ENCODE data around the gene TMEM9B. TPM values are rescaled to one million over a fixed set of nuclear protein-coding genes. Genes with fewer than 3 reads are reported as not detected.

TMEM9B gene
- total and polyA plus RNA-seq, 2 donors (not counting 1 experiment from before 2014, with no cell fraction given), result 15.0 to 30.4 TPM

DNA sequence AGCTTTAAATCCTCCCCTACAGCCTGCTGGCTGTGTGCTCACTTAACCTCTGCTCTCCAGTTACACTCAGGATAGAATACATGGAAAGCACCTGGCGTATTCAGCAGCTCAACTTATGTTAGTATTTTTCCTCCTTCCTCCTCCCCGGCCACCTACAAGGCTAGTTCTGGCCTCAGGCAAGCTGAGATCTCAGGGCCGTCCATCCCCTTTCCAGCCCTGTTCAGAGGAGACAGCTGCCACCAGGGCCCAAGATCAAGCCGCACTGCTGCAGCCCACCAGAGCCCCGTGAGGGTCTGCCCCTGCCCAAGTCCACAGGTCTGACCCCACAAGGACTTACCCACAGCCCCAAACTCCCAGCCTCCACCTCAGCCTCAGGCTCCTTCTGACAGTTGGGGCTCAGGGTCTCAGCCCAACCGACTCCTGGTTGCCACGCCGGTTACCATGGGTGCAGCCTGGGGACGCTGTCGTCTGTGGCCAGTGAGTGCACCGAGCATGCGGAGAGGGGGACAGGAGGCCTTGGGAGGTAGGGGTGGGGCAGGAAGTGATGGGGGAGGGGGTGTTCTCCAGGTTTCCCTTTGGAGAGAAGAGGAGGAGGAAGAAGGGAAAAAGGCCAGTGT lies 31.6 kb downstream of the TMEM9B start, which contains the start of gene C11orf16:
TSS of gene C11orf16 (minus strand) at position 384 of the 617 bp plus-strand sequence. CDS start 639 bp downstream, outside the sequence.
- Histone ChIP-seq H3K79me2 (ENCODE audit: control insufficient read depth, insufficient read depth, low read length) (no peaks in the 10 kb centered on the region), H3K27ac (ENCODE audit: low read length in 2 of 2) (no peak within 1 kb of the TSS), H3K4me1 (ENCODE audit: control insufficient read depth in 2 of 2, insufficient read depth in 2 of 2, low read length in 2 of 2) (no peaks in the 10 kb centered on the region), H2AFZ (ENCODE audit: insufficient read depth, low read depth, low read length, poor library complexity, severe bottlenecking) (no peak within 1 kb of the TSS), H3K9me3 (ENCODE audit: control extremely low read depth in 1 of 3, control insufficient read depth in 2 of 3, insufficient read depth in 1 of 3, low read length in 2 of 3) (no peaks in the 10 kb centered on the region), H3K9ac (ENCODE audit: low read length) (no peak within 1 kb of the TSS), H3K4me3 (ENCODE audit: control extremely low read depth in 1 of 5, extremely low read depth in 1 of 5, insufficient read depth in 1 of 5, low read depth in 2 of 5, low read length in 4 of 5) (no peak within 1 kb of the TSS), H3K27me3 (replicated peaks in 1 of 4; ENCODE audit: control extremely low read depth in 1 of 4, control insufficient read depth in 3 of 4, insufficient read depth in 4 of 4, low read length in 3 of 4) (no peaks in the 10 kb centered on the region), H3K4me2 (replicated peaks; ENCODE audit: low read depth, low read length, poor library complexity, severe bottlenecking) (no peak within 1 kb of the TSS), H3K36me3 (replicated peaks in 1 of 2; ENCODE audit: control extremely low read depth in 1 of 2, control insufficient read depth in 1 of 2, extremely low read depth in 1 of 2, insufficient read depth in 2 of 2, low read length in 1 of 2) (no peaks in the 10 kb centered on the region), H4K20me1 (ENCODE audit: control insufficient read depth, insufficient read depth, low read length, poor library complexity, severe bottlenecking) (no peaks in the 10 kb centered on the region)
- DNase-seq, result no peak
- intact Hi-C loops (cut with micrococcal nuclease), result no loop called here
- Mint-ChIP-seq H3K4me1 (peaks cover 3% of the 10 kb centered on the region), H3K9me3 (ENCODE audit: insufficient read depth) (no peaks in the 10 kb centered on the region), H3K4me3 (no peak within 1 kb of the TSS), H3K27ac (no peak within 1 kb of the TSS), H3K27me3 (no peaks in the 10 kb centered on the region)
- 92% methylated on average over 12 of the region's 12 CpGs for WGBS (ENCODE audit: insufficient coverage)
- no peak for ATAC-seq (ENCODE audit: low read depth)
- POLR2A ChIA-PET, result no interaction called here
- no peak for TF ChIP-seq EZH2 (IDR thresholded peaks at IDR 0.05; ENCODE audit: borderline replicate concordance, insufficient read depth, low read depth, low read length, poor library complexity, severe bottlenecking)
- TF ChIP-seq, protein P1, sequence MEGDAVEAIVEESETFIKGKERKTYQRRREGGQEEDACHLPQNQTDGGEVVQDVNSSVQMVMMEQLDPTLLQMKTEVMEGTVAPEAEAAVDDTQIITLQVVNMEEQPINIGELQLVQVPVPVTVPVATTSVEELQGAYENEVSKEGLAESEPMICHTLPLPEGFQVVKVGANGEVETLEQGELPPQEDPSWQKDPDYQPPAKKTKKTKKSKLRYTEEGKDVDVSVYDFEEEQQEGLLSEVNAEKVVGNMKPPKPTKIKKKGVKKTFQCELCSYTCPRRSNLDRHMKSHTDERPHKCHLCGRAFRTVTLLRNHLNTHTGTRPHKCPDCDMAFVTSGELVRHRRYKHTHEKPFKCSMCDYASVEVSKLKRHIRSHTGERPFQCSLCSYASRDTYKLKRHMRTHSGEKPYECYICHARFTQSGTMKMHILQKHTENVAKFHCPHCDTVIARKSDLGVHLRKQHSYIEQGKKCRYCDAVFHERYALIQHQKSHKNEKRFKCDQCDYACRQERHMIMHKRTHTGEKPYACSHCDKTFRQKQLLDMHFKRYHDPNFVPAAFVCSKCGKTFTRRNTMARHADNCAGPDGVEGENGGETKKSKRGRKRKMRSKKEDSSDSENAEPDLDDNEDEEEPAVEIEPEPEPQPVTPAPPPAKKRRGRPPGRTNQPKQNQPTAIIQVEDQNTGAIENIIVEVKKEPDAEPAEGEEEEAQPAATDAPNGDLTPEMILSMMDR (IDR thresholded peaks at IDR 0.05), result no peak
- CTCF ChIA-PET, result interaction anchor here (0.5 to 2.5 kb wide), 2 partner anchors 18 to 64 kb away, joined by 3 to 8 read pairs; no protein-coding TSS in a partner anchor

DNA sequence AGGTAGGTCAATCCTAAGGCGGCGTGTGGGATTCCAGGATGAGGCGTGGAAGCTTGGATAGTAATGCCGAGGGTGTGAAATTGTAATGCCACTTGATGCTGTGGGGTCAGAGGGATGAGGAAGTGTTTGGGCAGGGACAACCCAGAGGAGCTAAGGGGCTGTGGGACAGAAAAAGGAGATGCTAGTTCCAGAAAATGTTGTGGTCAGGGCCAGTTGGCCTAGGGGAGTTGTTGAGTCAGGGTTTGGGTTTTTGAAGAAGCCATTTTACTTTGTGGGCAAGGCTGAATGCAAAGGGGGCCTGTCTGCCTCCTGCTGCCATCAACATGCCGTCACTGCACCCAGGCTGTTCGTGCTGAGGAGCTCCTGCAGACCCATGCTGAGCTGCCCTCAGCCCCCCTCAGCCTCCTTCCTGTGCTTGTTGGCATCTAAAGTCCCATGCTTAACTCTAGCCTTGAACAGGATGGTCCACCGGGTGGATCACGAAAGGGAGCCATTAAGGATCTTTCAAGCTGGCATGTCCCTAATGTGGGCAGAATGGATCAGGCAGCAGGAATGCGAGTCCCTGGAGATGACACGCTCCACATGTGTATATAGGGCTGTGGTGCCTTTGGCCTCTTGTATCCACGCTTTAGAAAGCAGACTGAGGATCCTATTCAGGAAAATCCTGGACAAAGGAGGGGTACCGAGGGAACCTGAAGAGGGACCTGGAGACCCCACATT lies 33.6 kb downstream of the TMEM9B start:
- no peak overlapping the region for H3K4me3 Mint-ChIP-seq
- WGBS (ENCODE audit: insufficient coverage), result 96% methylated on average over 12 of the region's 12 CpGs
- Histone ChIP-seq H3K9ac (ENCODE audit: low read length) (no peak overlapping the region), H3K79me2 (ENCODE audit: control insufficient read depth, insufficient read depth, low read length) (no peaks in the 10 kb centered on the region), H3K9me3 (ENCODE audit: control extremely low read depth in 1 of 3, control insufficient read depth in 2 of 3, insufficient read depth in 1 of 3, low read length in 2 of 3) (no peaks in the 10 kb centered on the region), H3K4me1 (ENCODE audit: control insufficient read depth in 2 of 2, insufficient read depth in 2 of 2, low read length in 2 of 2) (no peaks in the 10 kb centered on the region), H3K4me2 (replicated peaks; ENCODE audit: low read depth, low read length, poor library complexity, severe bottlenecking) (no peak overlapping the region), H4K20me1 (ENCODE audit: control insufficient read depth, insufficient read depth, low read length, poor library complexity, severe bottlenecking) (no peaks in the 10 kb centered on the region), H3K4me3 (ENCODE audit: control extremely low read depth in 1 of 5, extremely low read depth in 1 of 5, insufficient read depth in 1 of 5, low read depth in 2 of 5, low read length in 4 of 5) (no peak overlapping the region), H2AFZ (ENCODE audit: insufficient read depth, low read depth, low read length, poor library complexity, severe bottlenecking) (no peak overlapping the region), H3K27me3 (replicated peaks in 1 of 4; ENCODE audit: control extremely low read depth in 1 of 4, control insufficient read depth in 3 of 4, insufficient read depth in 4 of 4, low read length in 3 of 4) (no peaks in the 10 kb centered on the region), H3K27ac (ENCODE audit: low read length in 2 of 2) (no peak overlapping the region), H3K36me3 (replicated peaks in 1 of 2; ENCODE audit: control extremely low read depth in 1 of 2, control insufficient read depth in 1 of 2, extremely low read depth in 1 of 2, insufficient read depth in 2 of 2, low read length in 1 of 2) (no peaks in the 10 kb centered on the region)
- no peaks in the 10 kb centered on the region for H3K27me3 Mint-ChIP-seq
- ATAC-seq (ENCODE audit: low read depth) (no peak), DNase-seq (no peak)
- H3K27ac Mint-ChIP-seq, result no peak overlapping the region
- no peaks in the 10 kb centered on the region for H3K4me1 Mint-ChIP-seq
- ChIA-PET CTCF (interaction anchor here (2.5 kb wide), 1 partner anchor 16 kb away, joined by 8 read pairs; no protein-coding TSS in a partner anchor), POLR2A (interaction anchor here (0.7 kb wide), 1 partner anchor 28 kb away, joined by 5 read pairs; no protein-coding TSS in a partner anchor)
- intact Hi-C loops (cut with micrococcal nuclease), result no loop called here
- no peaks in the 10 kb centered on the region for H3K9me3 Mint-ChIP-seq (ENCODE audit: insufficient read depth)
- TF ChIP-seq, protein P1 (IDR thresholded peaks at IDR 0.05), result no peak
- no peak for TF ChIP-seq EZH2 (IDR thresholded peaks at IDR 0.05; ENCODE audit: borderline replicate concordance, insufficient read depth, low read depth, low read length, poor library complexity, severe bottlenecking)

All from B cell (primary cell).